ENCODE data around the gene GLCCI1.
"Not testable (repeated sequence)": the region's sequence is repeated elsewhere in the genome, so short reads cannot be mapped to it uniquely, and the experiment has no call there.

GLCCI1 gene

GRCh38 chr7:7980134-7980533, 11.5 kb downstream of the GLCCI1 start:
- DNase-seq: no peak
- intact Hi-C loops (cut with DNase I): no loop called here

- intact Hi-C loops (cut with DNase I): no loop called here
- no peak for DNase-seq
Observed at GRCh38 chr7:7982904-7983303, 14.3 kb downstream of the GLCCI1 start.

- no peak for DNase-seq
- intact Hi-C loops (cut with DNase I): no loop called here
Observed at GRCh38 chr7:7984424-7984823, 15.8 kb downstream of the GLCCI1 start.

- no peak for DNase-seq
Observed at GRCh38 chr7:7988706-7989105, 20.1 kb downstream of the GLCCI1 start.

GRCh38 chr7:7989133-7989532, 20.5 kb downstream of the GLCCI1 start:
- no peak for DNase-seq
- intact Hi-C loops (cut with DNase I): no loop called here

More at GRCh38 chr7:7988706-7989105, 20.1 kb downstream of the GLCCI1 start:
- intact Hi-C loops (cut with DNase I): no loop called here

- intact Hi-C loops (cut with DNase I): no loop called here
- no peak for DNase-seq
Observed at GRCh38 chr7:7989616-7990440, 21.2 kb downstream of the GLCCI1 start.

- no peak for DNase-seq
- intact Hi-C loops (cut with DNase I): no loop called here
Observed at GRCh38 chr7:7990441-7990761, 21.8 kb downstream of the GLCCI1 start.

GRCh38 chr7:7992506-7992905, 23.9 kb downstream of the GLCCI1 start:
- no peak for DNase-seq
- intact Hi-C loops (cut with DNase I): no loop called here

GRCh38 chr7:7995348-7995747, 26.8 kb downstream of the GLCCI1 start:
- DNase-seq; intact Hi-C loops (cut with DNase I): not testable (repeated sequence)

GRCh38 chr7:7996568-7996967, 28.0 kb downstream of the GLCCI1 start:
- intact Hi-C loops (cut with DNase I): no loop called here
- DNase-seq: no peak

- intact Hi-C loops (cut with DNase I): no loop called here
- no peak for DNase-seq
Observed at GRCh38 chr7:8000315-8000941, 31.8 kb downstream of the GLCCI1 start.

GRCh38 chr7:8003077-8003476, 34.5 kb downstream of the GLCCI1 start:
- intact Hi-C loops (cut with DNase I): no loop called here
- DNase-seq: no peak

- intact Hi-C loops (cut with DNase I): no loop called here
- DNase-seq: no peak
Observed at GRCh38 chr7:8005279-8005678, 36.7 kb downstream of the GLCCI1 start.

GRCh38 chr7:8014399-8014798, 45.8 kb downstream of the GLCCI1 start:
- DNase-seq: no peak
- intact Hi-C loops (cut with DNase I): no loop called here

- DNase-seq: no peak
- intact Hi-C loops (cut with DNase I): no loop called here
Observed at GRCh38 chr7:8015100-8015745, 46.6 kb downstream of the GLCCI1 start.

- DNase-seq: no peak
- intact Hi-C loops (cut with DNase I): no loop called here
Observed at GRCh38 chr7:8015746-8016120, 47.1 kb downstream of the GLCCI1 start.

GRCh38 chr7:8017423-8017822, 48.8 kb downstream of the GLCCI1 start:
- no peak for DNase-seq
- intact Hi-C loops (cut with DNase I): no loop called here

- intact Hi-C loops (cut with DNase I): no loop called here
- DNase-seq: no peak
Observed at GRCh38 chr7:8018961-8019360, 50.4 kb downstream of the GLCCI1 start.

GRCh38 chr7:8022628-8023027, 54.0 kb downstream of the GLCCI1 start:
- intact Hi-C loops (cut with DNase I): no loop called here
- DNase-seq: no peak

GRCh38 chr7:8035192-8035591, 66.6 kb downstream of the GLCCI1 start:
- DNase-seq: no peak
- intact Hi-C loops (cut with DNase I): no loop called here

All from head of caudate nucleus (tissue), 42 donors.